GM19468 (cell line): ENCODE data around the gene HES4.
"Not testable (repeated sequence)": the region's sequence is repeated elsewhere in the genome, so short reads cannot be mapped to it uniquely, and the experiment has no call there.

Source experiments
- ATAC-seq: cut with Tn5 transposase; IDR thresholded peaks from one replicate; pipeline ENCODE4 v1.9.1; 2021; ENCODE audit warnings: mild to moderate bottlenecking, moderate library complexity, moderate number of reproducible peaks; ENCODE audit not compliant: unreplicated experiment; ENCODE audit errors: extremely low read depth

HES4 gene

DNA sequence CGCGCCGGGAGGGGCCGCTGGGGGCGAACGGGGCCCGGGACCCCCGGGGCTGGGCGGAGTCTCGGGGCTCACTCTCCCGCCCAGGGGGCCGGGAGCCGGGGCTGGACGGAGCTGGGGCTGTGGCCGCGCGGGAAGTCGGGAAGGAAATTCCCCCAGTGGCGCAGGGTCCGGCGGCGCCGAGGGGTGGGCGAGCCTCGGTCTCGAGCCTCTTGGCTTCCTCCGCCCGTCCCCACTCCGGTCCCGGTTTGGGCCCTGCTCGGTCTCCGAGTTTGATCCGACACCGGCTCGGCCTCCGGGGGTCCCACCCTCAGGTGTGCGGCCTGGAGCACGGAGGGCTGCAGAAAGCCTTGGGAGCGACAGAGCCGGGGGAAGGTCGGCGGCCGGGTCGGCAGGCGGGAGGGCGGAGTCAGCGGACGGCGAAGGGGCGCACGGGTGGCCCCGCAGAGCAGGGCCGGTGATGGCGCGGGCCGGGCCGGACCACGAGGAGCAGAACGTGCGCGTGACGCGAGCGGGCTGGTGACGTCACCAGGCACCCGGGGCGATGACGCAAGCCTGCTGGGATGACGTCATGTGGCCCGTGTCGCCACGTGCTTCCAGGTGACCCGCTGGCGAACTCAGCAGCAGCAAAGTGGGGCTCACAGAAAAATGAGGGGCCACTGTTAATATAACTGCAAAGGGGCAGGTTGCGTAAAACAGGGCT is 610 bp upstream of the HES4 start:
- ATAC-seq: no peak

DNA sequence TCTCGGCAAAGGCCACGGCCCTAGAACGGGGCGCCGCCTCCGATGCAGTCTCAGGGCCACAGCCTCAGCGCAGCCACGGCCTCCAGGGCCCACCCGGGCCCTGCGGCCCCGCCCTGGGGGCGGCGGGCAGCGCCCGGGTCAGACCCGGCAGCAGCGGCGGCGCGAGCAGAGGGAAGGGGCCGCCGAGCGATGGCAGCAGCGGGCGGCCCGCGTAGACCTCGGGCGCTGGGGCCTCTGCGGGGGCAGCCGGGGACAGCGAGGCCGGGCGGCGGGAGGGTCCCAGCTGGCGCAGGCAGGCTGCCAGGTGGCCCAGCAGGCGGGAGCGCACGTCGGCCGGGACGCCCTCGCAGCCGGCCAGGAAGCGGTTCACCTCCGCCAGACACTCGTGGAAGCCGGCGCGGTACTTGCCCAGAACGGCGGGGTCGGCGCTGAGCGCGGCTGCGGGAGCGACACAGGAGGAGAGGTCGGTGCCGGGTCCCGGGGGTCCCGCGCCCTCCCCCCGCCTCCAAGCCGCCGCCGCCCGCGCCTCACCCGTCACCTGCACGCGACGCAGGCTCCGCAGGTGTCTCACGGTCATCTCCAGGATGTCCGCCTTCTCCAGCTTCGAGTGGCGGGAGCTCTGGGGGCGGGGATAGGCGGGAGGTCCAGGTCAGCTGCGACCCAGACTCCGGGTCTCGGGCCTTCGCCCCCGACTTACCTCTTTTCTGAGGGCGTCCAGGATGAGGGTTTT is 737 bp downstream of the HES4 start:
- no peak for ATAC-seq

- no peak for ATAC-seq
These were observed 1.2 kb downstream of the HES4 start for GRCh38 chr1:998745-998994.

DNA sequence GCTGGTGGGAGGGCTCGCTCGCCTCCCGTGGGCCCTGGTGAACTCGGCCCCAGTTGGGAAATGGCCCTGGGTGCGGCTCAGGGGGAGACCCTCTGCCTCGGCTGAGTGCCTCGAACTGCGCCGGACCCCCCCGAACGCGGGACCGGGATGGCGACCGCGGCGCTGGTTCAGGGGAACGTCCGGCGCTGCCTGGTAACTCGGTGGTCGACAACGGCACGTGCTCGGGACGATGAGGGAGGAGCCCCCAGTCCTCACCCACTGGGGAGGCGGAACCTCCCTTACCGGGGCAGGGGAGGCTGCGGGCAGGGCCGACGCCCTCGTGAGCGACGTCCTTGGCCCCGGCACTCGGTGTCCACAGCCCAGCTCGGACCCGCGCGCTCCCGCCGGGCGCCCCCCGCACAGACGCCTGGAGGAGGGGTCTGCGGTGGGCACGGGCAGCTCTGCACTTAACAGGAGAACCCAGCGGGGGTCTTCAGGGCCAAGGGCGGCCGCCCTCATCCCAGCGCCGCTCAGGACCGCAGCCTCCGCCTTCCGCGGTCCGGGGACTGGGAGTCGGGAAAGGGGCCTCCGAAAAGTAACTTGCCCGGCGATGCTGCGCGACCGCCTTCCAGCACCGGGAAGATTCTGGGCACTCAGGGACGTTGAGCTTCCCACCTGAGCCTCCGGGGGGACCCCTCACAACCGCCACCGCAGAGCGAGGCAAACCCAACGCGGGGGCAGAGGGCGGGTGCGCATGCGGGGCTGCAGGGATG is 1.7 kb downstream of the HES4 start:
- ATAC-seq: no peak

- ATAC-seq: no peak
These were observed 2.2 kb downstream of the HES4 start for GRCh38 chr1:997713-997992.

DNA sequence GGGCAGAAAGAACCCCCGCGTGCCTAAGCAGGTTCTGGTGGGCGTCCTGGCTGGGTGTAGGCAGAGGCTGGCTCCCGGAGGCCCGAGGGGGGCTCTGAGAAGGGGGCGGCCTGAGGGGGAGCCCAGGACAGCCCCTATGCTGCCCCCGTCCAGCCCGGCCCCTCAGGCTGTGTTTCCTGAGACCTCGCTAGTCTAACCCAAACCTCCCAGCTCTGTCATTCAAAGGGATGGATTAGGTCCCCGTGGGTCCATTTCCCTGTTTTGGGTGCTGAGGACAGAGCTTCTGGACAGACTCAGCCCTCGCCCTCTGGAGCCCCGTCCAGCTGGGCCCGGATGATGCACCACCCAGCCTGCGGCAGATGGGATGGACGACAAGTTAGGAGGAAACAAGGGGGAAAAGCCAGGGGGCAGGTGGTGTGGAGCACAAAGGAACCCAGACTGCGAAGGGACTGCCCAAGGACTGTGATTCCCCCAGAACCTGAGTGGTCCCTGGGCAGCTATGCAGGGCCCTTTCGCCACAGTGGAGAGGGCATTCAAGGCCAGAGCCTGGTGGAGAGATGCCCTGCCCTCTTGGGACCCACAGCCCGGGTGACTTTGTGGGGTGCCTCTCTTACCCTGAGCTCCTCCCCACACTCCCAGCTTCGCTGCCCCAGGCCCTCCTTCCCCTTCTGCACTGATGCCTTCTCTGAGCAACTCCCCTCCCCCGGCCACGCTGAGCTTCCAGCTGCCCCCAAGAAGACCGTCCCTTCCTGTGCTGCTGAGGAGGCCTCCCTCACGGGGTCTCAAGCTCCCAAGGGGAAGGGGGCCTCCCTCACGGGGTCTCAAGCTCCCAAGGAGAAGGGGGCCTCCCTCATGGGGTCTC is 2.8 kb downstream of the HES4 start:
- no peak for ATAC-seq

- ATAC-seq: no peak
These were observed 3.9 kb downstream of the HES4 start for GRCh38 chr1:995665-996633.

- not testable (repeated sequence) for ATAC-seq
These were observed 5.4 kb downstream of the HES4 start for GRCh38 chr1:994546-994945.

DNA sequence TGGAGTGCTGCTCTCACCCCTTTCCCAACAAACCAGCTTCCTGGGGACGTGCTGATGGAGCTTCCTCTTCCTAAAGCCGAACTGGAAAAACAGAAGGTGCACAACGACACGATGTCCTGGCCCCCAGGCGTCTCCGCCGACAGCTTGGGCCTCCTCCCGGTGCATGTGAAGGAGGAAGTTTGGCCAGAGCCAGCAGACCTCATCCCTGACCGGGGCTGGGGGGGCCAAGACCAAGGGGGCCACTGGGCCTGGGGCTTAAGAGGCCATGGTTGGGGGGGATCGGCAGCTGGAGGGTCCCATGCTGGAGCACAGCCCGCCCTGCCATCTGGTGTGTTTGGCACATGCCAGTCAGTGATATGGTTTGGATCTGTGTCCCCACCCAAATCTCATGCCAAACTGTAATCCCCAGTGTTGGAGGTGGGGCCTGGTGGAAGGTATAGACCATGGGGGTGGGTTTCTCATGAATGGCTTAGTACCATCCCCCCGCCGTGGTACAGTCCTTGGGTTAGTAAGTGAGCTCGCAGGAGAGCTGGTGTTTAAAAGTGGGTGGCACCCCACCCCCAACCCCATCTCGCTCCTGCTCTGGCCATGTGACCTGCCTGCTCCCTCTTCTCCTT is 6.4 kb downstream of the HES4 start:
- ATAC-seq: no peak

GRCh38 chr1:992362-992761 is 7.5 kb downstream of the HES4 start:
- ATAC-seq: no peak

DNA sequence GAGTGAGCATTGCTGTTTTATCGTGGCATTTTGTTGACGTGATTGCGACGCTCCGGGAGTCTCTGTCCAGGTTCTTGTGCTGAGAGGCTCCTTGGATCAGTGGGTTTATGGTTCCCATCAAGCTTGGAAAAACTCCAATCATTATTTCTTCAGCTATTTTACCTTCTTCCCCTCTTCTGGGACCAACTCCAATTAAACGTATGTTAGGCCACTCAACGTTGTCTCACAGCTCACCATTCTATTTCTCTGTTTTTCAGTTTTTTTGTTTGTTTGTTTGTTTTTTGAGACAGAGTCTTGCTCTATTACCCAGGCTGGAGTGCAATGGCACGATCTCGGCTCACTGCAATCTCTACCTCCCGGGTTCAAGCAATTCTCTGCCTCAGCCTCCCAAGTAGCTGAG is 8.0 kb downstream of the HES4 start:
- ATAC-seq: no peak

- not testable (repeated sequence) for ATAC-seq
These were observed 8.6 kb downstream of the HES4 start for GRCh38 chr1:991275-991674.

DNA sequence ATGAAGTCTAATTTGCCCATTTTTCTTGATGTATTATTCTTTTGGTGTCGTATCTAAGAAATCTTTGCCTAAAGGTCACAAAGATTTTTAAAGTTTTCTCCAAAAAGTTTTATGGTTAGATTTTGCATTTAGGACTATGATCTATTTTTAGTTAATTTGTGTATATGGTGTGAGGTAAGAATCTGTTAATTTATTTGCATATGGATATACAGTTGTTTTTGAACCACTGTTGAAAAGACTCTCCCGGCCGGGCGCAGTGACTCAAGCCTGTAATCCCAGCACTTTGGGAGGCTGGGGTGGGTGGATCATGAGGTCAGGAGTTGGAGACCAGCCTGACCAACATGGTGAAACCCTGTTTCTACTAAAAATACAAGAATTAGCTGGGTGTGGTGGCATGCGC is 11.8 kb downstream of the HES4 start:
- ATAC-seq: not testable (repeated sequence)

DNA sequence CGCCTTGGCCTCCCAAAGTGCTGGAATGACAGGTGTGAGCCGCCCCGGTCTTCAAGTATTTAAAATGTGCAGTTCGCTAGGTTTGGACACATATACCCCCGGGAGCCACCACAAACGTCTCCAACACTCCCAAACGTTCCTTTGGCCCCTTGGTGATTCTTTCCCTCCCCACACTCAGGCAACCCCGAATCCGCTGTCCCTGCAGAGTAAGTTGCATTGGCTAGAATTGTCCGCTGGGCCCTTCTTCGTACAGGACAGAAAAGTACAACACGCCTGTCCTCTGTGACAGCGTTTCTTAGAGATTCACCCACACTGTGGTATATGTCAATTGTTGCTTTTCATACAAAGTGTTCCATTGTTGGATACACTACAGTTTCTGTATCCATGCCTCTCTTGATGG is 14.8 kb downstream of the HES4 start:
- no peak for ATAC-seq

GRCh38 chr1:984476-984814 is 15.5 kb downstream of the HES4 start:
- no peak for ATAC-seq

DNA sequence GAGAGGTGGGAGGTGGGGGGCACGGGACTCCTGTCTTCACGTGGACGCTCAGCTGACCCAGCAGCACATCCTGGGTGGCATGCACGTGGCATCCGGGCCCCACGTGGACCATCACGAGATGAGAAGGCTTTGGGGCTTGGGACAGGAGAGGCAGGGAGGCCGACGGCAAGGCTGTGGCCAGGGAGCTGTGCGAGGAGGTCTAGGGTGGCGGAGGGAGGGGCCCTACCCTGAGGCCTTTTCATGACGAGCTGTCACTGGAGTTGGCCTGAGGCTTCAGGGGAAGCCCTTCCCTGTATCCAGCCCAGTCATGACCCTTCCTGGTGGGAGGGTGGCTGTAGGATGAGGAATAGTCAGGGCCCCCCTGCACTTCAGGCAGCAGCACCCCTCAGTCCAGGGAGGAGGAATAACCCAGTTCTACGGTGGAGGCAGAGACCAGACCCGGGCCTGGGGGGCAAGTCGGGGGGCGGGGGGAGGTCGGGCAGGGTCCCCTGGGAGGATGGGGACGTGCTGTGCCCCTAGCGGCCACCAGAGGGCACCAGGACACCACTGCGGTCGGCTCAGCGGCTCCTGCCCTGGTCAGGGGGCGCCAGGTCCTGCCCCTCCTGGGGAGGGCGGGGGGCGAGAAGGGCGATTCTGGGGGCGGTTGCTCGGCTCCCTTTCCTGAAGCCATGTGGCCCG is 16.0 kb downstream of the HES4 start:
- ATAC-seq: no peak

- ATAC-seq: no peak
These were observed 17.0 kb downstream of the HES4 start for GRCh38 chr1:982765-983436.

DNA sequence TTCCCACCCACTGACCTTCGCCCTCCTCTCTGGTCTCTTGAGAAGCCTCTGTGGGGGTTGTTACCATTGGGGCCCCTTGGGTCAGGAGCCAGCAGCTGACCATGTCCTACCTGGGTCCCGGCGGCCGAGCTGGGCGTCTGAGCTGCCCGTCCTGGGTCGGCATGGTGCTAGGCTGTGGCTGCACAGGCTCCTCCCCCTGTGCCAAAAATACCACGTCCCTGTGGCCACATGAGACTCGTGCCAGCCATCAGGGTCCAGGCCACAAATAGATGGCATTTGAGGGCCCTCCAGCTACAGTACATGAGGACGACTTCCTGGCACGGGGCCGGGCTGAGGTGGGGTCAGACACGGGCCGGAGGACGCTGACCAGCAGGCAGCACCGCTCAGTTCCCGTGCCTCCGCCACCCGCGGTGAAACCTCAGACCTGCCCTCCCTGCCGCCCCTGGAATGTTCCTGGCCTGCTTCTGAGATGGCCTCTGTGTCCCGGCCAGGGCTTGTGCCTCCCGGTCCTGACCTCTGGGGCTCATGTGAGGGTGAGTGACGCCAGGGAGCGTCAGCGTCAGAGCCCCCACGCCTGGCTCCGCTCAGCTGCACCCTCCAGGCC is 17.8 kb downstream of the HES4 start, which contains the start of gene PERM1:
Gene PERM1 (minus strand): TSS at position 139 of the 604 bp plus-strand sequence. CDS start 1,064 bp downstream, outside the sequence.
- ATAC-seq: no peak
